GM21447 (cell line): Measurements from ENCODE around the gene NDNF.

Experiments used
- ATAC-seq: cut with Tn5 transposase; IDR thresholded peaks from one replicate; pipeline ENCODE4 v1.9.1; 2021; ENCODE audit not compliant: unreplicated experiment

The NDNF gene

GRCh38 chr4:121072224-121073003 is at the start of gene NDNF:
NDNF (minus strand) TSS chr4:121072535; CDS start chr4:121045837, 26,698 bp downstream.
- no peak for ATAC-seq

GRCh38 chr4:121119715-121120114 is 47.4 kb upstream of the NDNF start:
- no peak for ATAC-seq

- no peak for ATAC-seq
These were observed 46.0 kb upstream of the NDNF start for GRCh38 chr4:121118344-121118743.

- ATAC-seq = no peak
These were observed 42.4 kb upstream of the NDNF start for GRCh38 chr4:121114756-121115155.

- ATAC-seq = no peak
These were observed 40.2 kb upstream of the NDNF start for GRCh38 chr4:121112530-121112929.

- no peak for ATAC-seq
These were observed 36.2 kb upstream of the NDNF start for GRCh38 chr4:121108557-121108956.

- no peak for ATAC-seq
These were observed 35.2 kb upstream of the NDNF start for GRCh38 chr4:121107507-121107906.

- no peak for ATAC-seq
These were observed 27.9 kb upstream of the NDNF start for GRCh38 chr4:121100093-121100775.

- no peak for ATAC-seq
These were observed 25.9 kb upstream of the NDNF start for GRCh38 chr4:121098266-121098665.

GRCh38 chr4:121096629-121097028 is 24.3 kb upstream of the NDNF start:
- ATAC-seq = no peak

- ATAC-seq = no peak
These were observed 23.9 kb upstream of the NDNF start for GRCh38 chr4:121096191-121096590.

GRCh38 chr4:121094297-121094966 is 22.1 kb upstream of the NDNF start:
- ATAC-seq = no peak

- ATAC-seq = no peak
These were observed 20.9 kb upstream of the NDNF start for GRCh38 chr4:121093261-121093660.

- no peak for ATAC-seq
These were observed 19.6 kb upstream of the NDNF start for GRCh38 chr4:121091941-121092340.

- ATAC-seq = no peak
These were observed 16.5 kb upstream of the NDNF start for GRCh38 chr4:121088867-121089266.

GRCh38 chr4:121079376-121079775 is 7.0 kb upstream of the NDNF start:
- ATAC-seq = no peak

- ATAC-seq = no peak
These were observed 5.2 kb upstream of the NDNF start for GRCh38 chr4:121077496-121077895.

- no peak for ATAC-seq
These were observed 4.1 kb upstream of the NDNF start for GRCh38 chr4:121076416-121076815.

GRCh38 chr4:121073672-121074381 is 1.5 kb upstream of the NDNF start:
- ATAC-seq = no peak

- ATAC-seq = no peak
These were observed 685 bp upstream of the NDNF start for GRCh38 chr4:121073004-121073435.

GRCh38 chr4:121071640-121072223 is 603 bp downstream of the NDNF start:
- ATAC-seq = no peak
